Activated CD8-positive, alpha-beta memory T cell treated with anti-CD3 and anti-CD28 coated beads, Interleukin-2, amount 50 U/mL, for 24 hours (primary cell): ENCODE results near the gene PLEKHA5.
"Not testable (repeated sequence)": the region's sequence is repeated elsewhere in the genome, so short reads cannot be mapped to it uniquely, and the experiment has no call there.

ENCODE experiments used
- DNase-seq: peaks from one replicate; pipeline ENCODE4 v3.0.0-alpha.2; 2020; ENCODE audit errors: extremely low read depth

PLEKHA5 gene

GRCh38 chr12:19203013-19203412 is 73.5 kb downstream of the PLEKHA5 start:
- DNase-seq = no peak

GRCh38 chr12:19203539-19204506 is 74.3 kb downstream of the PLEKHA5 start:
- DNase-seq = no peak

GRCh38 chr12:19205120-19205519 is 75.6 kb downstream of the PLEKHA5 start:
- DNase-seq = no peak

- no peak for DNase-seq
These were observed 77.1 kb downstream of the PLEKHA5 start for GRCh38 chr12:19206493-19207077.

- no peak for DNase-seq
These were observed 78.9 kb downstream of the PLEKHA5 start for GRCh38 chr12:19208456-19208855.

GRCh38 chr12:19209661-19210060 is 80.1 kb downstream of the PLEKHA5 start:
- DNase-seq = no peak

- DNase-seq = no peak
These were observed 82.3 kb downstream of the PLEKHA5 start for GRCh38 chr12:19211802-19212201.

- DNase-seq = no peak
These were observed 82.7 kb downstream of the PLEKHA5 start for GRCh38 chr12:19212245-19212644.

GRCh38 chr12:19214020-19214419 is 84.5 kb downstream of the PLEKHA5 start:
- no peak for DNase-seq

- no peak for DNase-seq
These were observed 85.6 kb downstream of the PLEKHA5 start for GRCh38 chr12:19215115-19215514.

- DNase-seq = no peak
These were observed 87.9 kb downstream of the PLEKHA5 start for GRCh38 chr12:19217446-19217845.

- no peak for DNase-seq
These were observed 90.7 kb downstream of the PLEKHA5 start for GRCh38 chr12:19220205-19220604.

GRCh38 chr12:19220852-19221466 is 91.4 kb downstream of the PLEKHA5 start:
- no peak for DNase-seq

- DNase-seq = no peak
These were observed 93.0 kb downstream of the PLEKHA5 start for GRCh38 chr12:19222558-19222957.

GRCh38 chr12:19223018-19223417 is 93.5 kb downstream of the PLEKHA5 start:
- no peak for DNase-seq

- DNase-seq = no peak
These were observed 94.2 kb downstream of the PLEKHA5 start for GRCh38 chr12:19223695-19224094.

- no peak for DNase-seq
These were observed 95.2 kb downstream of the PLEKHA5 start for GRCh38 chr12:19224746-19225145.

GRCh38 chr12:19227190-19227879 is 97.8 kb downstream of the PLEKHA5 start:
- DNase-seq = no peak

- no peak for DNase-seq
These were observed 98.3 kb downstream of the PLEKHA5 start for GRCh38 chr12:19227880-19228210.

- DNase-seq = not testable (repeated sequence)
These were observed 99.5 kb downstream of the PLEKHA5 start for GRCh38 chr12:19229021-19229420.

- DNase-seq = no peak
These were observed 100.8 kb downstream of the PLEKHA5 start for GRCh38 chr12:19230299-19230866.

GRCh38 chr12:19230896-19231295 is 101.4 kb downstream of the PLEKHA5 start:
- DNase-seq = no peak
